Measurements from ENCODE around the gene MCF2L.
"Not testable (repeated sequence)": the region's sequence is repeated elsewhere in the genome, so short reads cannot be mapped to it uniquely, and the experiment has no call there.

The MCF2L gene

DNA sequence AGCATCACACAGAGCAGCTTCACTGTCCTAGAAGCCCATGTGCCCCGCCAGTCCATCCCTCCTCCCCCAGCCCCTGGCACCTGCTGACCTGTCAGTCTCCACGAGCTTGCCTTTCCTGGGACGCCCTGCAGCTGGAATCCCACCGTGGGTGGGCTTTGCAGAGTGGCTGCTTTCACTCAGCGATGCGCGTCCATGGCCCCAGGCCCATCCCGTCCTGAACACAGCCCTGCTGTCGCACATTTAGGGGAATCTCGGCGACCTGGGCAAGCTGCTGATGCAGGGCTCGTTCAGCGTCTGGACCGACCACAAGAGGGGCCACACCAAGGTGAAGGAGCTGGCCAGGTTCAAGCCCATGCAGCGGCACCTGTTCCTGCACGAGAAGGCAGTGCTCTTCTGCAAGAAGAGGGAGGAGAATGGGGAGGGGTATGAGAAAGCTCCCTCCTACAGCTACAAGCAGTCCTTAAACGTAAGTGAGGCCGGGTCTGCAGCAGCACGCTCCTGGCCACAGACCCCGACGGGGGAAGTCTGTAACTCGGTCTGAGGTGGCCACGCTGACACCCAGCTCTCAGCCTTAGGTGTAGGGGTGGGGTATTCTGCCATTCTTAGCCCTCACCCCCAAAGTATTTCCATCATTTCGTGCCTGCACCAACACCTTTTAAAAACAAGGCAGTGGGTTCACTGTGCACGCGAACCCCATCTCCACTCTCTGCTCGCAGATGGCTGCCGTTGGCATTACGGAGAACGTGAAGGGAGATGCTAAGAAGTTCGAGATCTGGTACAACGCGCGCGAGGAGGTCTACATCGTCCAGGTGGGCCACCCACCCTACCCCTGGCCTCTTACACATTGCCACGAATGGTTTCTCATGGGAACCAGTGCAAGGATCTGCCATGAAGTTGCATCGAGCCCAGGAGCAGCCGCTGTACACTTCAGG is 118.2 kb downstream of the MCF2L start:
- DNase-seq, result no peak

GRCh38 chr13:113087923-113088690 is 119.1 kb downstream of the MCF2L start:
- DNase-seq, result no peak

DNA sequence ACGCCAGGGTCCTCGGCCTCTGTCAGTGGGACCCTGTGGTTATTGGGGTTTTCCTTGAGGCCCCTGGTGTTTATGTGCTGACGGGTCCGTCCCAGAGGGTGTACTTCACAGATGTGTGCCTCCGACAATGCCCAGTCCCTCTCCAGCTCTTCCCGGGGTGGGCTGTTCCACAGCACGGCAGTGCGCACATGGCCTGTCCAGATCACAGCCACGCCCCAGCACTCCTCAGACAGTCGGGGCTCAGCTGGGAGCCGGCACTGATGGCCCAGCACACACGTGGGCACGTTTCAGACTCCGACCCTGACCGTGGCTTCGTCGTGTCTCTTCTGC is 119.6 kb downstream of the MCF2L start:
- no peak for DNase-seq

GRCh38 chr13:113089693-113090414 is 120.8 kb downstream of the MCF2L start:
- no peak for DNase-seq

- DNase-seq, result no peak
Measured at GRCh38 chr13:113090415-113090770, 121.4 kb downstream of the MCF2L start.

- no peak for DNase-seq
Measured at GRCh38 chr13:113090806-113091205, 121.8 kb downstream of the MCF2L start.

GRCh38 chr13:113091211-113091771 is 122.3 kb downstream of the MCF2L start:
- no peak for DNase-seq

DNA sequence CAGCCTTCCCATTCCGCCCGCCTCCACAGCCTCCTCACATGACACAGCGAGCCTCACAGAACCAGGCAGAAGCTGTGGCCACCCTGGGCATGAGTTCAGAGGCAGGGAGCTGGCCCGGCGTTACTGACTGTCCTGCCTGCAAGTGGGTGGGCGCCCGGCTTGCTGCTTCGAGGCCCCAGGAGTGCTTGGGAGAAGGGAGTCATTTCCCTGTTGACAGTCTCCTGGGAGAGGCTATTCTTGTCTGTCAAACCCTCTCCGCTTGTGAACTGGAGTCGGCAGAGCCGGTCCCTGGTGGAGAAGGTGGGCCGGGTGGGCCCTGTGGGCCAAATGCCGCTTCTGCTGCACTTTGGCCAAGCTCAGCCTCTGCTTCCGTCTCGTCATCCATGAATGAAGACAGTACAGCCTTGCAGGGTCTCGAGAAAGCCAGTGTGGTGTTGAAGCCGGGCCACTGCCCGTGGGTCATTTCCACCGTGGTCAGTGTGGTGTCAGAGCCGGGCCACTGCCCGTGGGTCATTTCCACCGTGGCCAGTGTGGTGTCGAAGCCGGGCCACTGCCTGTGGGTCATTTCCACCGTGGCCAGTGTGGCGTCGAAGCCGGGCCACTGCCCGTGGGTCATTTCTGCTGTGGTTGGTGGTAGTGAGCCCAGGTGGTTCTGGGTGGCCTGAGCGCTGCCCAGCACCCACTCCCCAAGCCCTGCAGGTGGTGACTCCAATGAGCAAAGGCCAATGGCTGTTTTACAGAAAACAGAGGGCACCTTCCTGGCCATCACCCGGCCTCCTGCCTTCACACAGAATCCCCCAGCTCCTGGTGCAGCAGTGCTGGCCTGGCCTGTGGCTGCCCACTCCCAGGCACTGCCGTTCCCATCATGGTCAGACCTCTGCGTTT is 123.1 kb downstream of the MCF2L start:
- no peak for DNase-seq

DNA sequence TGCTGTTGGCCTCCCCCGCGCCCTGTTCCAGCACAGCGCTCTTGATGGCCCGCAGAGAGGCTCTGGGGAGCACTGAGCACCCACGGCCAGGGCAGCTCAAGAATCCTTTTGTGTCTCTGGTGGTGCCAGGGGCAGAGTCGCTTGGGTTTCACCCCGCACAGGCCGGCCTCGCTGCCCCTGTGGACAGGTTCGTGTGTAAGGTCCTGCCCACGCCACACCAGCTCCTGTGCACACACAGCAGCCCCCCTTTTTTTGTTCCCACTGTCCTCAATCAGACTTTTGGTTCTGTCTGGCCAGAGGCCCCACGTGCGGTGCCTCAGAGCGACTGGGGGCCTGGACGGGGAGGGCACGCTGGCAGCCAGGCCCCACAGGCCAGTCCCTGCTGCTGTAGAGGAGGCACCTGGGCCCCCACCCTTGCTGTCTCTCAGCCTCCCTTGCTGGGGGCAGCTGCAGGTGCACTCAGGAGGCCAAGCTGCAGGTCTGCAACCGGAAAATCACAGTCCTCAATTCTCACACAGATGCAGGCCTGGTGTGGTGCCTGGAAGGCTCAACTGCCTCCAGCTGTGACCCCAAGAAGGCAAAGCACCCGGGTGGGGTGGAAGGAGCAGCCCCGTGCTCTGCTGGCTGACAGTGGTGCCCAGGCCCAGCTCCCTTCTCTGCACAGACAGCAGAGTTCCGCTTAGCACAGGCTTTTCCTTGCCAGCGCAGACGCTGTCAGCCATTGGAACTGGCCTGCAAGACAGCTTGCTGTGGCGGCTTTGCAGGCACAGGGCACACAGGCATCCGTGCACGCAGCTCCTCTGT is 124.0 kb downstream of the MCF2L start:
- DNase-seq, result no peak

DNA sequence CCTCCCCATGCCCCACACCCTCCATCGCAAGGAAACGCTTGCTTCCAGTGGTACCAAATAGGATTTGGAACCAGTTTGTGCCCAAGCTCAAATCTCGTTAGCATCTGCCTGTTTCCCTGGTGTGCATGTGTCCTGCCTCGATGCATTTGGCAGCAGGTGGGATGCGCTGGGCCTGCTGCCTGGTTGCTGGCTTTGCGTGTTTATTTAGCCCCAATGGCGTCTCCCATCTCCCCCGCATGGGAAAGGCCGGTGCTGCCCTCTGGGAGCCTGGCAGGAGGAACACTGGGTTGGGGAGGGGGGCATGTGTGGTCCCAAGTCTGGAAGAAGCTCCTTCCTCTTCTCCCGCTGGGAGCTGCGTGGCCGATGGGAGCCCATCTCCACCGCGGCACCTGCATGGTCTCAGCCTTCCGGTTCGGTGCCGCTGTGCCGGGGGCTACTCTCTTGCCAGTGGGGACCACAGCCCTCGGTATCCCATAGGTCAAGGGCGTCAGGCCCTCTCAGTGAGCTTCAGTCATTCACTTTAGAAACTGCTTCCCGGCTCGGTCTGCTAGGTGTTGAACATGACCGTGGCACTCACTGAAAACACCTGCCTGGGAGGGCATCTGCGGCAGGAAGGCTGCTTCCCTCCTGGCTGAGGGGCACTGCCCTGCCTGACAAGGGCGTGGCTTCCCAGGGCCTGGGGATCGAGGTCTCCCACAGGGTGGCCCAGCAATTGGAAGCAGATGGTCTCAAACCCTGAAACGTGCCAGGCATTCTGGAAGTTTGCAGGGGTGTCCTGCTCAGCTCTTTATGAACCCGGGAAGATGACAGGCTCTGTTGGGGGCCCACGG is 124.8 kb downstream of the MCF2L start:
- no peak for DNase-seq

- DNase-seq, result no peak
Measured at GRCh38 chr13:113094410-113094800, 125.4 kb downstream of the MCF2L start.

GRCh38 chr13:113095146-113096051 is 126.4 kb downstream of the MCF2L start:
- no peak for DNase-seq

GRCh38 chr13:113096052-113096744 is 127.2 kb downstream of the MCF2L start:
- DNase-seq, result no peak

- DNase-seq, result no peak
Measured at GRCh38 chr13:113096745-113097305, 127.8 kb downstream of the MCF2L start.

- DNase-seq, result no peak
Measured at GRCh38 chr13:113097651-113098050, 128.6 kb downstream of the MCF2L start.

- no peak for DNase-seq
Measured at GRCh38 chr13:113098162-113098732, 129.2 kb downstream of the MCF2L start.

DNA sequence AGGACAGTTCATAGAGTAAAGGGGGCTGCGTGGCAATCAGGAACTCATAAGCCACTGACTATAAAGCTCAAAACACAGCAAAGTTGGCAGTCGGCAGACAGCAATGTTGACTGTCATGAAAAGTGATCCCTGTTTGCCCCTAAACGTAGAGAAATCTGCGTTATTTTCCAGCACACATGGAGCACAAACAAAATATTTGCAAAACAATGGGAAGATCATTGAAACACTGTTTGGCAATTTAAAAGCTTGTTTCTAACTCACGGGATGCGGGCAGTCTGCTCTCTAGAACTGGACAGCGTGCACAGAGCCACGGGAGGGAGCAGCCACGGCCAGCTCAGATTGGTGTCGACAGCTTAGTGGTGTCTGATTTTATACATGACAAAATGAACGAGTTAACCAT is 130.1 kb downstream of the MCF2L start:
- DNase-seq, result no peak

GRCh38 chr13:113102302-113102701 is 133.3 kb downstream of the MCF2L start:
- DNase-seq, result not testable (repeated sequence)

Data from activated gamma-delta T cell (primary cell).